Retinal pigment epithelial cell (primary cell): Measurements from ENCODE around the gene RIN2.
"Not testable (repeated sequence)": the region's sequence is repeated elsewhere in the genome, so short reads cannot be mapped to it uniquely, and the experiment has no call there.

ENCODE experiments used
- DNase-seq: peaks from one replicate; pipeline ENCODE4 v3.0.0-alpha.2; 2010; ENCODE audit warnings: low read depth
- H3K4me3 ChIP-seq: 2 replicates; pipeline ENCODE4 v1.5.1; 2011; ENCODE audit warnings: mild to moderate bottlenecking, low read length, control low read depth, moderate library complexity
- CTCF ChIP-seq: conservative IDR thresholded peaks from 2 replicates; pipeline ENCODE4 v1.5.1; 2011; ENCODE audit warnings: low read depth, low read length, control low read depth, inconsistent platforms

Gene RIN2

GRCh38 chr20:19799325-19799724 is 41.3 kb downstream of the RIN2 start:
- DNase-seq, result no peak
- TF ChIP-seq CTCF, result no peak
- no peak overlapping the region for H3K4me3 ChIP-seq

DNA sequence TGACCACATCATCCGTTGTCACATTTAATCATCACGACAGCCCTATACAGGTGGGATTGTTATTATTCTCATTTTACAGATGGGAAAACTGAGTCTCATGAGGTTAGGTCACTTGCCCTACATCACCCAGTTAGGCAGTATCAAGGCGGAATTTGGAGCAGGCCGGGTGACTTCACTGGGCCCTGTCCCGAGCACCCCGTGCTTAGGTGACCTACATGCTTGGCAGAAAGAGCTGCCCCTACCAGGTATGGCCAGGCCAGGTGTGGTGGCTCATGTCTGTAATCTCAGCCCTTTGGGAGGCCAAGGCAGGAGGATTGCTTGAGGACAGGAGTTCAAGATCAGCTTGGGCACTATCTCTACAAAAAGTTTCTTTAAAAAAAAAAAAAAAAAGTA is 44.0 kb downstream of the RIN2 start:
- no peak for TF ChIP-seq CTCF
- H3K4me3 ChIP-seq, result no peak overlapping the region
- no peak for DNase-seq

DNA sequence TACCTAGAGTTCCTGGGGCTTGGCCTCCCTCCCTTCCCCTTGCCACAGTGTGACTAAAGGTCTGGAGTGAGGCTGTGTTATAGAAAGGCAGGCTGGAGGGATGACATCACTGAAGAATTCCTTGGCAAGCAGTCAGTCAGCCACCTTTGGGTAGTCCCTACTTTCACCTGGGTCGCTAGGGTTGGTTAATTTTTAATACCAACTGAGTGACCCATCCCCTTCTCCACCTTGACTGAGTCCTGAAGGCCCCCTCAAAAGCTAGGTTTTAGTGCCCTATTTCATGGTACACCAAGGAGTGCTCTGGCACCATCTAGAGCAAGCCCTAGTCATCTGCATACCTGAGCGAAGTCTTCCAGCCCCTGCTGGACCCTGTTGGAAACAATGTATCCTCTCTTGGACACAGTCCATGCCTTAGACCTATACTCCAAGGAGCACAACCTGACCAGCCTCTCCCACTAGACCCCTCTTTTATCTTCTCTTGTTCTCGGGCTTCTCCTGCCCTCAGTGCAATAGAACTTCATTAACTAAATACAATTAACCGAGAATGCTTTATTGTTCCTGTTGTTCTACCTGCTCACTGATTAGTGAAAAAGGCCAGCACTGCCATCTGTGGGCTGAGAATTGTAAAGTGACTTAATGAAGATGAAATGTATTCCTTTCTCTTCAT is 44.6 kb downstream of the RIN2 start:
- H3K4me3 ChIP-seq, result no peak overlapping the region
- no peak for DNase-seq
- TF ChIP-seq CTCF, result peak; percentile 20

DNA sequence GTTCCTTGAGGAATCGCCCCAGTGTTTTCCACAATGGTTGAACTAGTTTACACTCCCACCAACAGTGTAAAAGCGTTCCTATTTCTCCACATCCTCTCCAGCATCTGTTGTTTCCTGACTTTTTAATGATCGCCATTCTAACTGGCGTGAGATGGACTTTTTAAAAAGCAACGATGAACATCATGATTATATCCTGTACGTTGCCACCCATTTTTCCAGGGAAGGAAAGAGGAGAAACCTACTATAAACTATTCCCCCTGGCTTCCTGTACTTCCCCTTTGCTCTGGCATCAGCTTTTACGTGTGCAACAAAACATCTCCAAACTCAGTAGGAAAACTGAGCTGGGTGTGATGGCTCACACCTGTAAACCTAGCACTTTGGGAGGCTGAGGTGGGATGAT is 48.2 kb downstream of the RIN2 start:
- not testable (repeated sequence) for DNase-seq, H3K4me3 ChIP-seq

DNA sequence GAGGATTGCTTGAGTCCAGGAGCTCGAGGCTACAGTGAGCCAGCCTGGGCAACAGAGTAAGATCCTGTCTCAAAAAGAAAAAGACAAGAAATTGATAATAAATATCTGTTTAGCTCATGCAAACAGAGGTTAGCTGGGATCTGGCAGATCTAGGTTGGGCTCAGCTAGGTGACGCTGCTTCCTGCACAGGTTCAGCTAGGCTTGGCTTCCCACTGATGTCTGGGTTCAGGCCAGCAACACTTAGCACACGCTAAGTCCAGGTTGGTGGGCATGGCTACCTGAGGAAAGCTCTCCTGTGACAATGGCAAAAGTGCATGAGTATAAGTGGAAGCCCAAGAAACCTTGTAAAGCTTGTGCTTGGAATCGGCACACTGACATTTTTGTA is 48.7 kb downstream of the RIN2 start:
- no peak for DNase-seq
- H3K4me3 ChIP-seq, result no peak overlapping the region
- TF ChIP-seq CTCF, result no peak

GRCh38 chr20:19807191-19807945 is 49.3 kb downstream of the RIN2 start:
- no peak overlapping the region for H3K4me3 ChIP-seq
- TF ChIP-seq CTCF, result no peak
- DNase-seq, result no peak
